COLO829 (cell line): ENCODE data around the gene DNER.

ENCODE experiments used
- DNase-seq: peaks from one replicate; pipeline ENCODE4 v3.0.0; 2012; ENCODE audit warnings: low spot score

The DNER gene

DNA sequence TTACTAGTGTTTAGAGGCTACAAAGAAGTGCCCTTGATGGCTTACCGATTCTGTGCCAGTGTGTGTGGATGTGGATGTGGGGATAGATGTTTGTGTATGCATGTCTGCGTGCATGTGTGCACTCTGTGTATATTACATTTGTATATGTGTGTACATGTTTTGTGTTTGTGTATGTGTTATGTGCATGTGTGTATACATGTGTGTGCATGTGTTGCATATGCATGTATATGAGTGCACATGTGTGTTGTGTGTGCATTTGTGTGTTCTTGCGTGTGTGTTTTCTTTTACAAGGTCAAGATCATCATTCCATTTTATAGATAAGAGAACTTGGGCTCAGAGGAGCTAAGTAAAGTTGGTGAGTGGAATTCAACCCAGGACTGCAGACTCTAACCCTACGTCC is 226.1 kb downstream of the DNER start:
- DNase-seq = no peak

DNA sequence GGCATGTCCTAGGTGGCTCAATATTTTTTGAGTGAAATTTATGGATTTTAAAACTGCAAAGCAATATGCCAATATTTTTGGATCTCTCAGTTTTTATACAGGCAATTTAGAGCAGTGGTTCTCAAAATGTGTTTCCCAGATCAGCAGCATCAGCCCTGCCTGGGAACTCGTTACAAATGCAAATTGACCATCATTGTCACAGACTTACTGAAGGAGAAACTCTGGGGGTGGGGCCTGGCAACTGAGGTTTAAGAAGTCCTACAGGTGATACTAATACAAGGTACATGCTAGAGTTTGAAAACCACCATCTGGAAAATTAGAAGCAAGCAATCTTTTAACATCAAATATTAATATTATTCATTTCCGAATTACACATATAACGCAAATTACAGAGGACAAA is 227.7 kb downstream of the DNER start:
- DNase-seq = no peak

DNA sequence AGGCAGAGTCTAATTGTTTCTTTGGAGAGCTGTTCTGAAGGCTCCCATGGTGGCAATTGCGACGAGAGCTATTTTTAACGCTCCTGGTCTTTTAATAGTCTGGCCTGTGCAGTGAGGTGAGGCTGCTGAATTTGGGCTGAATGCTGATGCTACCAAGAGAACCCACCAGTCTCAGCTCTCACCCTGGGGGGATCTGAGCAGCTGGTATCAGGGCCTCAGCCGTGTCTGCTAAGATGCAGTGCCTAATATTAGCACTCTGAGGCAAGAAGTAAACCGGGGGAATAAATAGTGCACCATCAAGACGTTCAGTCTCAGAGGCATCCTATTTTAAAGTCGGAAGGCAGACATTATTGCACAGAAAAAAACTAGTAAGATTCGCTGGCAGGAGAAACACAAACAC is 228.5 kb downstream of the DNER start:
- DNase-seq = no peak

DNA sequence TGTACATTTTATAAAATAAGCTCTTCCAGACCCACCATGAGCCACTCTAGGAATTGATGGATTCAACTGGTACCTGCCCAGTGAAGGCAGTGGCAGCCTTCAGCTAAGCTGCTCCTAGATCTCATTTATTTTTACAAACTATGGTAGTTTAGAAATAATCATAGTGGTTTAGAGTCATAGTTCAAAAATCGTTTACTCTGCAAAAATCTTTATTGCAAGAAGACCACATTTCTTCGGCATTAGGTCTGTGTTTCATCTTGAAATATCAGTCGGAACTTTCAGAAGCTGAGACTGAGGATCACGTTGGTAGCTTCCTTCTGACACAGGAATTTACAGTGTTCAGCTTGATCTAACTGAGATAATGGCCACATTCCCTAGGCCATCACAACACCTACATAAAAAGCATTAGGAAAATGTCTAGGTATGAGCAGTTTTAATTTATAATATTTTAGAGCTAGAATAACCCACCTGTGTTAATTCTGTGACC is 237.0 kb downstream of the DNER start:
- no peak for DNase-seq

DNA sequence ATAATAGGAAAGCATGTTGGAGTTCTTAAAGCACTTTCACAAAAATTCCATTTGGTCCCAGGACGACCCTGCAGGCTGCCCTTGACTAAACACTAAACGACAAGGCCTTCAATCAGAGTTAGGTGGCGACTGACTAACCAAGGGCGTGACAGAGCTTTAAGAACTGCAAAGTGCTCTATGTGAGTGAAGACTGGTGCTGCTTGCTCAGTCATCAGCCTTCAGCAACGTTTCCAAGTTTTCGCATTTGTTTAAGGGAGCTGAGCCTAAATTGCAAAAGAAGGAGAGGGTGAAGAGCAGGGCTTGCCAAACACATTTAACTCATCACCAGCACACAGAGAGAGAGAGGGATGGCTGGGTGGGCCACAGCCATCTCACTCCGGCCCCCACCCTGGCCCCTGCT is 238.6 kb downstream of the DNER start:
- no peak for DNase-seq

DNA sequence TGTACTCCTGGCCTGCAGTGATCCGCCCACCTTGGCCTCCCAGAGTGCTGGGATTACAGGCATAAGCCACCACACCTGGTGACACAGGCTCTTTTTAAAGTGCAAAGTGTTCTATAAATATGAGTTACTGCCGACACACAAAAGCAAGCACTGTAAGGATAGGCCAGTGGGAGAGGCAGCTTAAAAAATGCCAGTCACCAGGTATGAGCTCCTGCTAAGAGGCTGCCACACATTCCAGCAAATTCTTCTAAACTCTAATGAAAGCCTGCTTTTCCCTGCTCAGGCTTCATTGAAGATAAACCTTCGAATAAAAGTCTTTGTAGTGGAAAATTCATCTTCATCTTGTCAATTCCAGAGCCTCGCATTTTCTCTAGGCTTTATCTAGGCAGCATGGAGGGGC is 240.2 kb downstream of the DNER start:
- DNase-seq = no peak

DNA sequence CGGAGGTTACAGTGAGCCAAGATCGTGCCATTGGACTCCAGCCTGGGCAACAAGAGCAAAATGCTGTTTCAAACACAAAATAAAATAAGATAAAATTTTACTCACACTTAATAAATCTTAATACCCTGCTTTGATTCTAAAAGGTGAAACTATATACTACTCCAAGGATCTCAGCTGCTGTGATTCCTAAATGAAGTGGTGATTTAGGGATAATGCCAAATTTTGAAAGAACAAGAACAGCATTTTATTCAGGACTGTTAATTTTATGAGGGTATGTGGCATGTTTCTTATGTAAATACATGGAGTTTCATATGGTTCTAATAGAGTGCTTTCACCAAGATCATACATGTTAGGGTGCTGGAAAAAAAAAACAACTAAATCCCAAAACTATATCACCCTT is 243.6 kb downstream of the DNER start:
- DNase-seq = no peak

DNA sequence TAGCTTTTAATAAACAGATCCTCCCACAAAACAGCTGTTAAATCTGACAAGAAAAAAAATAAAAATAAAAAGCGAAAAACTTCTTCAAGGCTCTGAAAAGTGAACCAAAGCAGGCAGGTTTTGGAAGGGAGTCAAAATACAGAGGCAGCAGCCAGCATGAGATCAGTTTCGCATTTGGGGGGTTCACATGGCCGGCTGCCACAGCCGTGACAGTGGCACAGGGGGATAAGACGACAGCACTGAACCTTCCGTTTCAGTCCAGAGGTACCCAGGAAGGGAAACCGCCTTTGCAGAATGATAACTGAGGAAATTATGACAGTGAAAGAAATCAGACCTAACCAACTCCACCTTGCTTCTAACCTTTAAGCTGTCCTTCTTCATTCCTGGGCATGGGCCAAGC is 246.6 kb downstream of the DNER start:
- no peak for DNase-seq

DNA sequence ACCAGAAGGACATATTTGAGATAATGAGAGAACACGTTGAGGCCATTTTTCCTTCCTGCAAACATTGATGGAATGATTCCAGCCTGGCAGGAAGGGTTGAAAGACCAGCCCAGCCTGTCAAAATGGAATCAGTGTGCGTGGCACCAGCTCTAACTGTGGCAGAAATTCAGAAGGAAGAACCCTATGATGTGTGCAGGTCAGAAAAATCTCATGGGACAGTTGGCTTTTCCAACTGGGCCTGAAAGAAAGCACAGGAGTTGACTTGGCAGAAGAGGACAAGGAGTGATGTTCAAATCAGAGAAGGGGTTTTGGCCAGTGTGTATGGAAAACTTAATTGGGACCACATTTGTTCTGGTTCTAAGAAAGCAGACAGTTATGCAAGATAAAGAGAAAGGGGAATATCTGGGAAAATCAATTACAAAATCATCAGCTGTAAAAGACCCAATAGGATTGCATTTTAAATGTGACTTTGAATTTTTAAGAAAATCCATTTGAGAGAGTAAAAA is 250.5 kb downstream of the DNER start:
- no peak for DNase-seq

DNA sequence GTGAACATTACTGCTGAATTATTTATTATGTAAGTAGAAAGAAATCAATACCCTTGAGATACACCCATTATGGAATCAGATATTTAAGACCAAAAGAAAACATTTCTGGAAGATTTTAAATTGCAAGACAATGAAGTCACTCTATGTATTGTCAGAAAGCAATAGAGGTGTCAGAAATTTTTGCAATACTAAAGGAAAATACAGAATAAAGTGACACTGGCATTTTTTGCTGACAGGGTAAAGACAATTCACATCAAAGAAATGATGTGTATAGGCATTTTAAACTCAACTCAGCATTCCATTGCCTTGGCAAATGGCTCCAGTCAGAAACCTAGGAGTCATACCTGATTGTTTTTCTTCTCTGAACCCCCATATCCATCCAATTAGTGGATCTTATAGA is 252.2 kb downstream of the DNER start:
- DNase-seq = no peak

DNA sequence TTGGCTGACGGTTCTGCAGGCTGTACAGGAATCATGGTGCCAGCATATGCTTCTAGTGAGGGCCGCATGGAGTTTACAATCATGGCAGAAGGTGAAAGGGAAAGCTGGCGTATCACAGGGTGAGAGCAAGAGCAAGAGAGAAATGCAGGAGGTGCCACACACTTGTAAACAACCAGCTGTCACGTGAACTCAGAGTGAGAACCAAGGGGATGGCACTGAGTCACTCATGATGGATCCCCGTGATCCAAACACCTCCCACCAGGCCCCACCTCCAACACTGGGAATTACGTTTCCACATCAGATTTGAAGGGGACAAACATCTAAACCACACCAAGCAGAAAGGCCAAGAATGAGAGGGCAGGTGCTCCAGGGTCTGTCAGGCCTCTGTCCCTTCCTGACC is 258.3 kb downstream of the DNER start:
- no peak for DNase-seq

DNA sequence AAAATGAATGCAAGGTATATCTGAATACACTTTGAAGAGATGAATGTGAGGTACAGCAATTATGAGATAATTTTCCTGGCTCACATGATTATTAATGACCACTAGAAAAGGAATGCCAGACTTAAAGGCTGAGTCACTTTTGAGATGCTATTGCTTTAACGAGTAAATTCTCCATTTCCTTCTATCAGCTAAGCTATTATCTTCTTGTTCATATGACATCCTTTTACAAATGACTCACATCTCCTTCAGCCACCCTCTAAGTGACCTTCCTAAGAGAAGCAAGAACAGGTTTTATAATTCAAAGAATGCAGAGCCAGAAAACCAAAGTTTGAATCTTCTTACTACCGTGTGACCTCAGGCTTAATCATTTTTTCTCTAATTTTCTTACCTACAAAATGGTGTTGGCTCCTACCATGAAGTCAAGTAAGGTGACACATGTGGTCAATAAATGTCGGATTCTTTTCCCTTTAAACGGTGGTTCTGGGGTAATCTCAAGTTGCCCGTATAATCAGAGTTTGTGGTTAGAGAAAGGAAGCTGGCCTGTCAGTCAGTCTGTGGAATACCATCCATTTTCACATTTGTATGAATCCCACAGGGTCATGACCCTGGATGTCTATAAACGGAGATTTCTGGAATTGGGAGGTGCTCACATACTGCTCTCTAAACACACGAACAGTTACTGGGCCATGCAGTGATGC is 259.3 kb downstream of the DNER start:
- peak; percentile 88 for DNase-seq

DNA sequence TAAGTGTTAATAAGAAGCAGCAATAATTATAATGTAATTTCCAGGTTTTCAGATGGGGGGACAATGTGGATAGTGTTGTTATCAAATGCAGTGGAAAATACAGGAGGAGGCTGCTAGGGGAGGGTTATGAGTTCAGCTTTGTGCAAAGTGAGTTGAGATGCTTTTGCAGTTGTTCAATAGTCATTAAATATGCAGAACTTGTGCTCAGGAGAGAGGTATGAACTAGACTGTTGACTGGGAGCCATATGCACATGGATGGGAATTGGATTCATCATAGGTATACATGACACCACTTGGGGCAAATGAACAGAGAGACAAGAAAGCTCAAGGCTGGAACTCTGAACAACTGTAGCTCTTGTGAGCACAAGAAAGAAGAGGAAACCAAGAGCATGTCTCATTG is 261.1 kb downstream of the DNER start:
- DNase-seq = no peak

DNA sequence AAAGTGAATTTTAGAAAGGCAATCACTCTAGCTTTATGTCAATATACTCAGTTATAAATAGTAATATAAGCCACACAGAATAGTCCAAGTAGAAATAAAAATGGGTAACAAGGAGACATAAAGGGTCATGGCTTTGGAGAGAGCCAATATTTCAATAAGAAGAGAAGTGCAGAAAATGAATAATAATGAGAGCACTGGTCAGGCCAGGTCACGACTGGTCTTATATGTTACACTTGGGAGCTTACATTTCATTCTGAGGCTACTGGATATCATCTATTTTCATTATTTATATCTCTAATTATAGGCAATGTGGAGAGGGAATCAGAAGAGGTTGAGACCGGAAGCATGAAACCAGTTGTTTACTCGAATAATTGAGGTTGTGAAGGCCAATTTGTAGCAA is 262.5 kb downstream of the DNER start:
- DNase-seq = no peak

DNA sequence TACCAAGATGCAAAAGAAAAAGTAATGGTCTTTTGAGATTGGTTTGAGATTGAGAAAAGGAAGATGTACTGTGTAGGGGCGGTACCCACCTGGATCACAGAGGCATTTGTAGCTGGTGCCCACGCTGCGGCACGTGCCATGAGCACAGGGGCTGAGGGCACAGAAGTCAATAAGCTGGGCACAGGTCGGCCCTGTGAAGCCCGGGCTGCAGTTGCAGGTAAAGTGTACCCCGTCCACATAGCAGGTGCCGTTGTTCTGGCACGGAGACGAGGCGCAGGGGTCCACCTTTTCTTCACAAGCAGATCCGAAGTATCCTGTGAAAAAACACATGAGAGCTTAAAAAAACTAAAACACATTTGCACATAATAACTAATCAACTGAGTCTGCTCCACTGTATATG is 267.1 kb downstream of the DNER start:
- DNase-seq = no peak

DNA sequence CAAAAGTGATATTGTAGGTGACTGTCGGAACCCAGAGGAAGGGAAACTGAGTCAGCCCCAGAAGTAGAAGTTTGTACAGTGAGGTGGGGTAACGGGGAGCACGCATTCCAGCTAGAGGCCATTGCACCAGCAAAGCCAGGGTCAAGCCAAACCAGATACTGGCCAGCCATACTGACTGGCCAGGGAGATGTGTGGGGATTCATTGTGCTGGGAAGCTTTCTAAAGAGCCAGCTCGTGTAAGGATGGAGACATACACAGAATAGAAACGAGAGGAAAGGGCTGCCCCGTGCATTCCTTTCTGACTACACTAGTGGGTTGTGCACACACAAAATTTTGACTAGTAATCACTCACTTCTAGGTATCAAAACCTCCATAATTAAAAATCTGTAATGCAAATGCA is 268.0 kb downstream of the DNER start:
- DNase-seq = no peak

DNA sequence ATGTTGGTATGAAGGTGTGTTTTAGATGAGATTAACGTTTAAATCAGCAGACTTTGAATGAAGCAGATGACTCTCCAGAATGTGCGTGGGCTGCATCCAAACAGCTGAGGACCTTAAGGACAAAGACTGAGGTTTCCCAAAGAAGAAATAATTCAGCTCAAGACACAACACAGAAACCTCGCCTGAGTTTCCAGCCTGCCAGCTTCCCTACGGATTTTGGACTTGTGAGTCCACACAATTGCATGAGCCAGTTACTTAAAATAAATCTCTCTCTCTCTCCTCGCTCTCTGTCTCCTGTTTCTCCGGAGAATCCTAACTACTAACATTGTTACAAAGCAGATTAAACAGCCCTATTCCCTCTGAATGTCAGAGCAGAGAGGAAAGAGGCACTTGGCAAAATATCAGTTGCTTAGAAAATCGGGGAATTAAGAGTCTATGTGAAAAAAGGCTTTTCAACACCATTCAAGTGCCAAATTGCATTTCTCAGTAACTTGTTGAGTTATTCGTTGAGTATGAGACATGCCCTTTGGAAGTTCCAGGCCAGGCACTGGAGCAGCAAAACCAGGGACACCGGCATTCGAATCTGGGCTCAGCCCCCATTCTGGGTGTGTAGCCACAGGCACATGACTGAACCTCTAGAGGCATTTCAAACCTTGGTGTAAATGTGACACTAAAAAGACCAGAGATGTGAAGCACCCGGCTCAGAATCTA is 268.7 kb downstream of the DNER start:
- peak; percentile 19 for DNase-seq

DNA sequence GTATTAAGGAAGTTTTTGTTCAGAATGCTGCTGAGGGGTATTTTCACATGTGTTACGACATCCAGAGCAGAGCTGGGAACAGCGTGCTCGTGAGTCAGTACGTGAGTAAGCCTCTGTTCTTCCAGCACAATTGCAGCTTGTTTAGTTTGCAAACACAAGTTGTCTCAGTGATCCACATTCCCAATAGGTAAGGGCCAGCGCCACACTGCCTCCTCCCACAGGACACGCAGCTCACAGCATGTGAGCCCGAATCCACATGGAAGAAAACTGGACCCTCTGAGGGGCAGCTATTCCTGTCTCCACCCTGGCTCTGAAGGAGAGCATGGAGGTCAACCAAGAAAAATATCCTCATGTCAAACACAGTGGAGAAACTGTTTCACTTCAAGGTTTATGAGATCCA is 269.3 kb downstream of the DNER start:
- DNase-seq = peak; percentile 88

DNA sequence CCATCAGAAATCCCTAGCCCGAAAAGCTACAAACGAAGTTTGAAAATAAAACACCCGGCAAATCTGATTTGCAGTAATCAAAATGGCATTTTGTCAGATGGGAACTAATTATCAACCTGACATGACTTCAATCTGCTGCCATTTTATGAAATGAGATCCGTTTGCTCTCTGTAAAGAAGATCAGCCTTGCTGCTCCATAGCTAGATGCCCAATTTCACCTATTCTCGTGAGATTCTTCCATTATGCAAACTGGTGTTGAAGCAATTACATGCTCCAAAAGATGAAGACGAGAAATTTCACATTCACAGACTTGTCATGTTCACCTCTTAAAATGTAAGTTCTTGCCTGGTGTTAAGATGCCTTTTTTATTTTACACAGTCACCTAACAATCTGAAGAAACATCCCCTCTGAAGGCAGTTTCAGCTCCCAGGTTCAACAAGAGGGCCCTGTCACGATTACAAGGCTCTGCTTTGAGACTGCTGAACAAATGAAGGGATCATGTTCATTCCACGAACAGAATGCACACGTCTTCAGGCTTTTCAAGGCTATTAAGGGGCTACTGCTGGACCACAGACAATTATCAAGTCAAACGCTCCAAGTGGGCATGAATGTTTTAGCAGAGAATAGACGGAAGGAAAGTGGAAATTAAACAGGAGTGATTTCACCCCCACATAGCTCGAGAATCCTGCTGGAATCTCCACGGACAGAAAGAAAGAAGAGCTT is 270.6 kb downstream of the DNER start:
- no peak for DNase-seq

DNA sequence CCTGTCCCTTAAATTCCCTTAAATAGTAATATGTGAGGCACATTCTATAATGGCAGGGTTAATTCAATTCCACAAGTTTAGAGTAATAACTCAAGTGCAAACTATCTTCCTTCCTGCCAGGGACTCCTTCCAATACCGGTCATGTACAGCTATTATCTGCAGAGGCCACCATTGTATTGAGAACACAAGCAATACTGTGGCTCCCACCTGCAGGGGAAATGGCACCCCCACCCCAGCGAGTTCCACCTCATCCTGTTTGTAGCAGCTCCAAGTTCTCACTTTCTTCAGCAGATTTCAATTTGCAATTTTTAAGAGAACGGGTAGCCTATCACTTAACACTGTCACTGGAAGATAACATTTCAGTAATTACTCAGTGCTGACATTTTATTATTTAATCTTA is 271.2 kb downstream of the DNER start:
- DNase-seq = no peak

DNA sequence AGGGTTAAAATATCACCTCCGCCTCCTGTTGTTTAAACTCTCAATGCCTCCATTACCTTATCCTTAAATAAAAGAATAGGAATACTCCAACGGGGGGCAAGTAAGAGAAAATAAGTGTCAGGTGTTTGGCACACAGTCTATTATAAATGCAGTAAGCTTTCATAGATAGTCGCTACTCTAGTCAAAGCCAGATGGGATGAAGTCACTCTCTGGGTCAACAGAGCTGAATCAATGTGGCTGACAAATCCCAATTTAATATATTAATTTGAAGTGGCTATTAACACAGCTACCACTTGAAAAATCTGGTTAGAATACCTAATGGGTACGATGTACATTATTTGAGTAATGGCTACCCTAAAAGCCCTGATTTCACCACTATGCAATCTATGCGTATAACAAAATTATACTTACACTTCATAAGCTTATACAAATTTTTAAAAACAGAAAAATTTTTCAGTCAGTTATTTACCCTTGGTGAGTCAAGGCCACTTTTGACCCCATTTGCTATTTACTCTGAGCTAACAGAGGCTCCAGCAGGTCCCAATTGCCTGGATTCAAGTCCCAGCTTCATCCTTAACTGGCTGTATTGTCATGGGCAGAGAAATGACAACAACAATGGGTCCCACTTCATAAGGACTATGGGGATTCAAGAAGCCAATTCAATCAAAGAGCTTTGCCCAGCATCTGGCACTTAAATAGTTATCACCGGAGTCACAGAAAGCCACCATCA is 275.8 kb downstream of the DNER start:
- DNase-seq = no peak

DNA sequence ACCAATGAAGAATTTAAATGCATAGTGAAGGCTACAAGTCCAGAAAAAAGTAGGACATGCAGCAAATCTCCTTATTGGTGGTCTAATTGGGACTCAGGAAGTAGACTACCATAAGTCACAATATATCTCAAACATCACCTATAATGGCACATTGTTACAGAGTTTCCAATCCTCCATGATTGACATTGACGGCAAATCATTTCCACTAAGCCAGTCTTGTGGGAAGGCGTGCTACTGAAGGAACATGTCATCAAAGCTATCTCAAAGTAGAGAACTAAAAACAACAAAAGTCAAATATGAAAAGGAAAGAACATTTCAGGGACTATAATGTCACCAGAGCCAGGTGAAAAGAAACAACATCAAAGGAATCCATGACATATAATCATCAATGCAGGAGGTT is 276.9 kb downstream of the DNER start:
- DNase-seq = no peak
